GM03348 (cell line): ENCODE measurements around the gene C5orf46.
A peak's percentile ranks its signal among the peaks of the same experiment; 100 is the strongest.

Source experiments
- DNase-seq: peaks from one replicate; pipeline ENCODE4 v3.0.0; 2012; ENCODE audit warnings: low spot score

The C5orf46 gene

GRCh38 chr5:147857302-147858129 is 48.8 kb downstream of the C5orf46 start:
- peak; percentile 62 for DNase-seq

GRCh38 chr5:147856801-147857200 is 49.5 kb downstream of the C5orf46 start:
- DNase-seq: no peak

GRCh38 chr5:147855774-147856069 is 50.6 kb downstream of the C5orf46 start:
- DNase-seq: no peak

- no peak for DNase-seq
Measured at GRCh38 chr5:147854894-147855773, 51.2 kb downstream of the C5orf46 start.

GRCh38 chr5:147854331-147854730 is 52.0 kb downstream of the C5orf46 start:
- DNase-seq: no peak

GRCh38 chr5:147853372-147853987 is 52.9 kb downstream of the C5orf46 start:
- DNase-seq: no peak

- DNase-seq: no peak
Measured at GRCh38 chr5:147852365-147852764, 54.0 kb downstream of the C5orf46 start.

- no peak for DNase-seq
Measured at GRCh38 chr5:147851578-147851977, 54.8 kb downstream of the C5orf46 start.

GRCh38 chr5:147849226-147849625 is 57.1 kb downstream of the C5orf46 start:
- no peak for DNase-seq

GRCh38 chr5:147845618-147846017 is 60.7 kb downstream of the C5orf46 start:
- DNase-seq: no peak

GRCh38 chr5:147844846-147845245 is 61.5 kb downstream of the C5orf46 start:
- DNase-seq: no peak

GRCh38 chr5:147842869-147843268 is 63.5 kb downstream of the C5orf46 start:
- DNase-seq: no peak
